Measurements from ENCODE around the gene ZNF654. TPM values are rescaled to one million over a fixed set of nuclear protein-coding genes. Genes with fewer than 3 reads are reported as not detected.

The ZNF654 gene
- total RNA-seq, 1 experiment from 2014 or later: 12.9 TPM

DNA sequence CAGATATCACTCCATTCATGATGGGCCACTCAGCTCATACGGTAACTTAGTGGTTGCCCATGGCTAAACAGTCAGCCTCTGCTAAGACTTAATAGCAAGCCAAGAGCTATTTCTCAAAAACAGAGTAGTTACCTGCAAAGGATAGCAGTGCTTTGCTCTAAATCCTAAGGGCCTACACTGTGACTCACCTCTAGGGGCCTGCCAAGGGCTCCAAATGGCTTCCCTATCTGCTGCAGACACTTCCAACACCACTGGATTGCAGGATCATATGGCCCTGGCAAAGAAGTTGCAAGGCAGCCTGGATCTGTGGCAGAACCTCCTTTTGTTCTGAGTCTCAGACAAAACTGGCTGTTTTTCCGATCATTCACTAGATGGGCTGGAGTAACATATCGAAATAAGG, 18.1 kb upstream of the ZNF654 start:
- intact Hi-C loops (cut with micrococcal nuclease; ENCODE audit: unreplicated experiment): no loop called here
- Mint-ChIP-seq H3K36me3 (ENCODE audit: insufficient read depth, unreplicated experiment) (no peaks in the 10 kb centered on the region), H3K27me3 (ENCODE audit: unreplicated experiment) (no peaks in the 10 kb centered on the region), H3K4me1 (ENCODE audit: low read depth, unreplicated experiment) (peaks cover 12% of the 10 kb centered on the region), H3K9me3 (ENCODE audit: low read depth, unreplicated experiment) (no peaks in the 10 kb centered on the region), H3K27ac (ENCODE audit: unreplicated experiment) (no peak overlapping the region), H3K4me3 (ENCODE audit: low read depth, unreplicated experiment) (no peak overlapping the region)
- no peak for DNase-seq
- CTCF ChIA-PET: interaction anchor here (0.9 kb wide), 1 partner anchor 103 kb away, joined by 3 read pairs; no protein-coding TSS in a partner anchor
- BruUV-seq (replicated peaks): no TSS peak
- TF ChIP-seq, protein P1, sequence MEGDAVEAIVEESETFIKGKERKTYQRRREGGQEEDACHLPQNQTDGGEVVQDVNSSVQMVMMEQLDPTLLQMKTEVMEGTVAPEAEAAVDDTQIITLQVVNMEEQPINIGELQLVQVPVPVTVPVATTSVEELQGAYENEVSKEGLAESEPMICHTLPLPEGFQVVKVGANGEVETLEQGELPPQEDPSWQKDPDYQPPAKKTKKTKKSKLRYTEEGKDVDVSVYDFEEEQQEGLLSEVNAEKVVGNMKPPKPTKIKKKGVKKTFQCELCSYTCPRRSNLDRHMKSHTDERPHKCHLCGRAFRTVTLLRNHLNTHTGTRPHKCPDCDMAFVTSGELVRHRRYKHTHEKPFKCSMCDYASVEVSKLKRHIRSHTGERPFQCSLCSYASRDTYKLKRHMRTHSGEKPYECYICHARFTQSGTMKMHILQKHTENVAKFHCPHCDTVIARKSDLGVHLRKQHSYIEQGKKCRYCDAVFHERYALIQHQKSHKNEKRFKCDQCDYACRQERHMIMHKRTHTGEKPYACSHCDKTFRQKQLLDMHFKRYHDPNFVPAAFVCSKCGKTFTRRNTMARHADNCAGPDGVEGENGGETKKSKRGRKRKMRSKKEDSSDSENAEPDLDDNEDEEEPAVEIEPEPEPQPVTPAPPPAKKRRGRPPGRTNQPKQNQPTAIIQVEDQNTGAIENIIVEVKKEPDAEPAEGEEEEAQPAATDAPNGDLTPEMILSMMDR (IDR thresholded peaks at IDR 0.05; ENCODE audit: unreplicated experiment): no peak

DNA sequence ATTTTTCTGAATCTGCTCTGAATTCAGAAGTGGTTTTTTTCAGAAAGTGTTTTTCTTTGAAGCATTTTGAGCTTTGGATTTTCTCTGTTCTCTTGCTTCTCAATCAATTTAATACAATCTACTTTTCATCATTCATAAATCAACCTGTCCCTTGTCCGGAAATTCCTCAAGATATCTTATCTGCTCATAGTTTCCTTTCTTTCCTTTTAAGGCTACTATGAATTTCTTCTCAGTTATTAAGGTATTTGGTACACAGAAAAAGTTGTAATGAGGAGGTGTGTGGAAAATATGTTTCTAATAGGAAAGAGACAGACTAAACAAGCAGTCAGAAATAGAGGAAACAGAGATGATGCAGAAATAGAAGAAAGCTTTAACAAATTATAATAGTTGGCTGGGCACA, 14.6 kb upstream of the ZNF654 start:
- intact Hi-C loops (cut with micrococcal nuclease; ENCODE audit: unreplicated experiment): no loop called here
- no TSS peak for BruUV-seq (replicated peaks)
- Mint-ChIP-seq H3K4me1 (ENCODE audit: low read depth, unreplicated experiment) (peaks cover 19% of the 10 kb centered on the region), H3K4me3 (ENCODE audit: low read depth, unreplicated experiment) (no peak overlapping the region), H3K9me3 (ENCODE audit: low read depth, unreplicated experiment) (no peaks in the 10 kb centered on the region), H3K27ac (ENCODE audit: unreplicated experiment) (peak overlapping the region; percentile 18), H3K27me3 (ENCODE audit: unreplicated experiment) (no peaks in the 10 kb centered on the region), H3K36me3 (ENCODE audit: insufficient read depth, unreplicated experiment) (no peaks in the 10 kb centered on the region)
- TF ChIP-seq, protein P1 (IDR thresholded peaks at IDR 0.05; ENCODE audit: unreplicated experiment): no peak
- no peak for DNase-seq
- CTCF ChIA-PET: interaction anchor here (0.6 kb wide), 1 partner anchor 45 kb away, joined by 3 read pairs; no protein-coding TSS in a partner anchor

DNA sequence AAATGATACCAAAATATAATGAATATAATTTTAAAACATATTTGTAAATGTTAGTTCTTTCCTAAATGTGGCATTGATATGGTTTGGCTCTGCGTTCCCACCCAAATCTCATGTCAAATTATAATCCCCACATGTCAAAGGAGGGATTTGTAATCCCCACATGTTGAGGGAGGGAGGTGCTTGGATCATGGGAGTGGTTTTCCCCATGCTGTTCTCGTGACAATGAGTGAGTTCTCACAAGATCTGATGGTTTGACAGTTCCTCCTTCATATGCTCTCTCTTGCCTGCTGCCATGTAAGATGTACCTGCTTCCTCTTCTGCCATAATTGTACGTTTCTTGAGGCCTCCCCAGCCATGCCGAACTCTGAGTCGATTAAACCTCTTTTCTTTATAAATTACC, 12.3 kb upstream of the ZNF654 start:
- Mint-ChIP-seq H3K27ac (ENCODE audit: unreplicated experiment) (peak overlapping the region; percentile 63), H3K27me3 (ENCODE audit: unreplicated experiment) (no peaks in the 10 kb centered on the region), H3K9me3 (ENCODE audit: low read depth, unreplicated experiment) (no peaks in the 10 kb centered on the region), H3K36me3 (ENCODE audit: insufficient read depth, unreplicated experiment) (no peaks in the 10 kb centered on the region), H3K4me1 (ENCODE audit: low read depth, unreplicated experiment) (peaks cover 19% of the 10 kb centered on the region), H3K4me3 (ENCODE audit: low read depth, unreplicated experiment) (no peak overlapping the region)
- no TSS peak for BruUV-seq (replicated peaks)
- no peak for DNase-seq
- CTCF ChIA-PET: no interaction called here
- intact Hi-C loops (cut with micrococcal nuclease; ENCODE audit: unreplicated experiment): no loop called here
- TF ChIP-seq, protein P1 (IDR thresholded peaks at IDR 0.05; ENCODE audit: unreplicated experiment): no peak

DNA sequence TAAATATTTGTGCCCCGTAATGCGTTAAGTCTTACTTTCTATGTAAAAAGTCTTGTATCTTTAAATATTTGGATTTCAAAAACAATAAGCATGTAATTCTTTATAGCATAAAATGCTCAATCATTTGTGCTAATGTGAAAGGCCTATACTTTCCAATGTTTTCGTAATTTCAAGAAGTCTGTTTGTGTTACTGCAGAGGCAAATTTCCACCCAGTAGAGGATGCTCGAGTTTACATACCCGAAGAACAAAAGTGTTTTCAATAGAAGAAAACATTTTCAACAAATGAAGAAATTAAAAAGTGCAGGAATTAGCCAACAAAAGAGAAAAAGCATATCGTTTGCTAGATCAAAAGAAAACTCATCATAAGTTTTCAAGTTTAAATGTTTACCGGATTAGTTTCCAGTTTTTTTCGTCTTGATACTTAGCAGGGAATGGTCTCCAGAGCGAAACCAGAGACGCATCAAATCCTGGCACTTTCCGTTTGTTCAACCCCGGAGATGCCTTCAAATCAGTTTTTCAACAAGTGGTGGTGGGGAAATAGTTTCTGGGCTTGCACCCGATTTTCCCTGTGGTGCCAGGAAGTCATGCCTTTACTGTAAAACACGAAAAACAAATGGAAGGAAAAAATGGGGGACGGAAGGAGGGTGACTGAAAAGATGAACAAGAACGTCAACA, 1.3 kb upstream of the ZNF654 start:
- H3K9me3 Mint-ChIP-seq (ENCODE audit: low read depth, unreplicated experiment): no peaks in the 10 kb centered on the region
- no peak for DNase-seq
- CTCF ChIA-PET: interaction anchor here (1.0 kb wide), 1 partner anchor 25 kb away, joined by 3 read pairs; no protein-coding TSS in a partner anchor

More for the DNA sequence above, 1.3 kb upstream of the ZNF654 start:
- Mint-ChIP-seq H3K4me3 (ENCODE audit: low read depth, unreplicated experiment) (peak overlapping the region; percentile 96), H3K36me3 (ENCODE audit: insufficient read depth, unreplicated experiment) (peaks cover 49% of the 10 kb centered on the region), H3K4me1 (ENCODE audit: low read depth, unreplicated experiment) (no peaks in the 10 kb centered on the region), H3K27ac (ENCODE audit: unreplicated experiment) (peak overlapping the region; percentile 83), H3K27me3 (ENCODE audit: unreplicated experiment) (no peaks in the 10 kb centered on the region)
- intact Hi-C loops (cut with micrococcal nuclease; ENCODE audit: unreplicated experiment): no loop called here
- BruUV-seq (replicated peaks): TSS peak; percentile 58
- TF ChIP-seq, protein P1 (IDR thresholded peaks at IDR 0.05; ENCODE audit: unreplicated experiment): no peak

Measured in Calu3 (cell line).